Astrocyte (in vitro differentiated cells and primary cell): ENCODE data around the gene PPP2R2C.
A peak's percentile ranks its signal among the peaks of the same experiment; 100 is the strongest.

Experiments used
- CTCF ChIP-seq: IDR thresholded peaks from 2 replicates; pipeline ENCODE4 v1.5.1; 2011; ENCODE audit warnings: low read depth, mild to moderate bottlenecking, inconsistent platforms, low read length, moderate library complexity; ENCODE audit not compliant: insufficient read depth
- EZH2 ChIP-seq: IDR thresholded peaks from 2 replicates; pipeline ENCODE4 v1.6.1; 2012; ENCODE audit warnings: mild to moderate bottlenecking, low read length, inconsistent platforms; ENCODE audit not compliant: insufficient read depth

DNA sequence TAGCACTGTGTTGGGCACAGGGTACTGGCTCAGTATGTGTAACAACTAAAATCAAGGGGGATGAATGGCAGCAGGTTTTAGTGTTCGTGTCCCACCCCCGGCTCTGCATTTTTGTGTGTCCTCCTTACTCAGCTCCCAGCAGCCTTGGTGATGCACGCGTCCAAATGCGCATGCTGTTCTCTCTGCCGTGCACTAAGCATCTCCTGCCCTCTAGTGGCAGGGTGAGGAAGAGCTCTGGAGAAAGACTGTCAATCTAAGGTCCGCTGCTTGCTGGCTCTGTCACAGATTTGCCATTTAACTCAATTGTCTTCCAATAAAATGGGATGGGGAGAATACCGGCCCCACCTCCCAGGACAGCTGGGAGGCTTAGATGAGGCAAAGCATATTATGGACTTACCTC is 141.4 kb downstream of the PPP2R2C start:
- no peak for TF ChIP-seq EZH2
- TF ChIP-seq CTCF, result peak; percentile 37
